RWPE2 (cell line): Measurements from ENCODE around the gene IPCEF1.

Source experiments
- ATAC-seq: fragments of 200-7000 bp; cut with Tn5 transposase; 3 replicates; pipeline ENCODE4 v1.9.1; 2021; ENCODE audit warnings: low read depth
- DNase-seq: peaks from one replicate; pipeline ENCODE4 v3.0.0-alpha.2; 2020; ENCODE audit warnings: low spot score
- H3K27ac ChIP-seq: fragments of 450-650 bp; 2 replicates; pipeline ENCODE4 v1.5.1; 2017; ENCODE audit warnings: mild to moderate bottlenecking; ENCODE audit not compliant: poor library complexity, severe bottlenecking
- H3K27me3 ChIP-seq: fragments of 250-450 bp; sonication (Bioruptor Pico); 2 replicates; pipeline ENCODE4 v1.5.1; 2021; ENCODE audit warnings: mild to moderate bottlenecking, moderate library complexity; ENCODE audit not compliant: insufficient read depth, poor library complexity, severe bottlenecking
- H3K36me3 ChIP-seq: fragments of 250-450 bp; sonication (Bioruptor Pico); 2 replicates; pipeline ENCODE4 v1.5.1; 2020; ENCODE audit warnings: low read depth, mild to moderate bottlenecking, moderate library complexity
- H3K4me1 ChIP-seq: fragments of 250-450 bp; sonication (Bioruptor Pico); 2 replicates; pipeline ENCODE4 v1.5.1; 2021; ENCODE audit warnings: mild to moderate bottlenecking, moderate library complexity; ENCODE audit not compliant: insufficient read depth, poor library complexity, severe bottlenecking
- H3K4me3 ChIP-seq: fragments of 250-450 bp; sonication (Bioruptor Pico); 2 replicates; pipeline ENCODE4 v1.5.1; 2021; ENCODE audit warnings: mild to moderate bottlenecking, moderate library complexity; ENCODE audit not compliant: severe bottlenecking
- H3K9me3 ChIP-seq: fragments of 250-450 bp; sonication (Bioruptor Pico); 2 replicates; pipeline ENCODE4 v1.5.1; 2021; ENCODE audit warnings: mild to moderate bottlenecking, moderate library complexity; ENCODE audit not compliant: severe bottlenecking
- CTCF ChIP-seq: fragments of 450-650 bp; IDR thresholded peaks from one replicate; pipeline ENCODE4 v1.5.1; 2017; ENCODE audit warnings: mild to moderate bottlenecking, moderate library complexity; ENCODE audit not compliant: poor library complexity, severe bottlenecking

IPCEF1 gene

GRCh38 chr6:154170106-154170505, 186.5 kb downstream of the IPCEF1 start:
- no peak overlapping the region for H3K27ac ChIP-seq
- DNase-seq (no peak), ATAC-seq (no peak)
- no peaks in the 10 kb centered on the region for H3K27me3 ChIP-seq
- H3K9me3 ChIP-seq = peaks cover 1% of the 10 kb centered on the region
- no peak overlapping the region for H3K4me3 ChIP-seq
- no peaks in the 10 kb centered on the region for H3K4me1 ChIP-seq
- TF ChIP-seq CTCF = no peak
- no peaks in the 10 kb centered on the region for H3K36me3 ChIP-seq

- no peak overlapping the region for H3K27ac ChIP-seq
- ATAC-seq (no peak), DNase-seq (no peak)
- H3K27me3 ChIP-seq = no peaks in the 10 kb centered on the region
- H3K9me3 ChIP-seq = peaks cover 1% of the 10 kb centered on the region
- TF ChIP-seq CTCF = no peak
- H3K36me3 ChIP-seq = no peaks in the 10 kb centered on the region
- H3K4me3 ChIP-seq = no peak overlapping the region
- no peaks in the 10 kb centered on the region for H3K4me1 ChIP-seq
These were observed 187.3 kb downstream of the IPCEF1 start for GRCh38 chr6:154169193-154169847.

GRCh38 chr6:154167126-154167525, 189.5 kb downstream of the IPCEF1 start:
- Histone ChIP-seq H3K27ac (no peak overlapping the region), H3K9me3 (no peaks in the 10 kb centered on the region), H3K4me1 (no peaks in the 10 kb centered on the region), H3K4me3 (no peak overlapping the region), H3K36me3 (no peaks in the 10 kb centered on the region), H3K27me3 (no peaks in the 10 kb centered on the region)
- no peak for ATAC-seq
- no peak for DNase-seq
- no peak for TF ChIP-seq CTCF

- TF ChIP-seq CTCF = no peak
- Histone ChIP-seq H3K36me3 (no peaks in the 10 kb centered on the region), H3K4me3 (no peak overlapping the region), H3K27ac (no peak overlapping the region), H3K4me1 (no peaks in the 10 kb centered on the region), H3K27me3 (no peaks in the 10 kb centered on the region), H3K9me3 (no peaks in the 10 kb centered on the region)
- DNase-seq (no peak), ATAC-seq (no peak)
These were observed 190.5 kb downstream of the IPCEF1 start for GRCh38 chr6:154166140-154166539.

GRCh38 chr6:154165478-154165877, 191.1 kb downstream of the IPCEF1 start:
- TF ChIP-seq CTCF = no peak
- Histone ChIP-seq H3K27ac (no peak overlapping the region), H3K9me3 (no peaks in the 10 kb centered on the region), H3K27me3 (no peaks in the 10 kb centered on the region), H3K36me3 (no peaks in the 10 kb centered on the region), H3K4me3 (no peak overlapping the region), H3K4me1 (no peaks in the 10 kb centered on the region)
- DNase-seq = no peak
- no peak for ATAC-seq
